Muscle of back (tissue), 11 donors: ENCODE measurements around the gene P4HTM. TPM values are rescaled to one million over a fixed set of nuclear protein-coding genes. Genes with fewer than 3 reads are reported as not detected.
A peak's percentile ranks its signal among the peaks of the same experiment; 100 is the strongest.

ENCODE experiments used
- DNase-seq, 3 donors: peaks; one replicate each; pipeline versions ENCODE4 v3.0.0 to v3.0.0-alpha.2; 2013
- polyA plus RNA-seq, 10 donors: library from polyadenylated mRNA; unstranded; fragments of 120-200 nt; gene quantifications; one replicate each; pipeline ENCODE4 v1.2.1, GENCODE V29; 2013; ENCODE audit not compliant: insufficient read length in 10 of 10

Gene P4HTM
- polyA plus RNA-seq, 10 donors: 8.2 to 15.8 (median 12.7) TPM

GRCh38 chr3:49021813-49022687 lies 32.0 kb downstream of the P4HTM start, which contains the start of gene NDUFAF3:
TSS of gene NDUFAF3 (plus strand) at chr3:49022121. CDS start at chr3:49022145, 24 bp downstream.
- peak; percentile 91 to 98 (median 95) for DNase-seq

- no peak for DNase-seq
Observed at GRCh38 chr3:49022688-49023171, 32.7 kb downstream of the P4HTM start.

GRCh38 chr3:49023775-49024174 lies 33.7 kb downstream of the P4HTM start:
- DNase-seq: no peak

GRCh38 chr3:49024449-49024848 lies 34.4 kb downstream of the P4HTM start:
- no peak for DNase-seq

GRCh38 chr3:49025005-49025792 lies 35.2 kb downstream of the P4HTM start:
- no peak for DNase-seq

GRCh38 chr3:49025793-49026520 lies 35.9 kb downstream of the P4HTM start:
- no peak for DNase-seq

- no peak for DNase-seq
Observed at GRCh38 chr3:49026536-49026935, 36.5 kb downstream of the P4HTM start.

- DNase-seq: no peak
Observed at GRCh38 chr3:49027634-49028033, 37.6 kb downstream of the P4HTM start.

GRCh38 chr3:49028298-49028672 lies 38.2 kb downstream of the P4HTM start:
- no peak for DNase-seq

- peak; percentile 93 to 98 (median 96) for DNase-seq
Observed at GRCh38 chr3:49028673-49029562, 38.9 kb downstream of the P4HTM start, which contains the start of gene IMPDH2. TSS of gene IMPDH2 (minus strand) at chr3:49029398. CDS start at chr3:49029350, 48 bp downstream.

- no peak for DNase-seq
Observed at GRCh38 chr3:49029563-49029884, 39.5 kb downstream of the P4HTM start.

GRCh38 chr3:49030321-49030720 lies 40.3 kb downstream of the P4HTM start:
- no peak for DNase-seq

GRCh38 chr3:49032646-49033304 lies 42.7 kb downstream of the P4HTM start:
- DNase-seq: no peak

GRCh38 chr3:49034650-49035049 lies 44.6 kb downstream of the P4HTM start:
- no peak for DNase-seq

- no peak for DNase-seq
Observed at GRCh38 chr3:49035281-49035680, 45.2 kb downstream of the P4HTM start.

GRCh38 chr3:49053543-49053942 lies 63.5 kb downstream of the P4HTM start:
- no peak for DNase-seq

- no peak for DNase-seq
Observed at GRCh38 chr3:49054344-49054862, 64.4 kb downstream of the P4HTM start.
